Skeletal muscle cell (primary cell): Measurements from ENCODE around the gene TUBD1.
A peak's percentile ranks its signal among the peaks of the same experiment; 100 is the strongest.
"Not testable (repeated sequence)": the region's sequence is repeated elsewhere in the genome, so short reads cannot be mapped to it uniquely, and the experiment has no call there.

ENCODE experiments used
- DNase-seq: peaks from one replicate; pipeline ENCODE4 v3.0.0-alpha.2; 2010; ENCODE audit warnings: low read depth
- H3K4me3 ChIP-seq: 2 replicates; pipeline ENCODE4 v1.5.1; 2011; ENCODE audit warnings: low read depth, mild to moderate bottlenecking, control low read depth, low read length, moderate library complexity

TUBD1 gene

DNA sequence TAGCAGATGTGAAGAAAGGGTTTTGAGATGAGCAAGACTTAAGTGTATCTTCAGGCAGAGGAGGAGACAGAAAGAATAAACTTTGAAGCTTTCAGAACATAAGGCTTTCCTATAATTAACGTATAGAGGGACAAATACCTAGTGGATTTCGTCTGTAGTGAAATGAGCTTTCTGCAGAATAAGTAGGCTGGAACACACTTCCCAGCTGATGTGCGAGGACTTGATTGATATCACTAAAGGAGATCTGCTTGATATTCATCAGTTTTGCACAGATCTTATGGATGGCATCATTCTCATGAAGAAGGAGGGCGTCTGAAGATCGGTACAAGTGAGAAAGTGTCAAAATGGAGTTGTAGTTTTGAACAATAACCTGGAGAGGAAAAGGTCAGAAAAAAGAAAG, 14.8 kb downstream of the TUBD1 start:
- no peak for DNase-seq

DNA sequence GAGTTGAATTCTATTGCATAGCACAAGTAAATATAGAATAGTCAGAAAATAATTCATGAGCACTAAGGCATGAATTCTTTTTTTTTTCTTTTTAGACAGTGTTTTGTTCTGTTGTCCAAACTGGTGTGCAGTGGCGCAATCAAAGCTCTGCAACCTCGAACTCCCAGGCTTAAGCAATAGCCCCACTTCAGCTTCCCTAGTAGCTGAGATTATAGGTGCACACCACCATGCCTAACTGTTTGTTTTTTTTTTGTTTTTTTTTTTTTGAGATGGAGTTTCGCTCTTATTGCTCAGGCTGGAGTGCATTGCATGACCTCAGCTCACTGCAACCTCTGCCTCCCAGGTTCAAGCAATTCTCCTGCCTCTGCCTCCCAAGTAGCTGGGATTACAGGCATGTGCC, 16.6 kb downstream of the TUBD1 start:
- no peak for DNase-seq
- no peak overlapping the region for H3K4me3 ChIP-seq

More for the DNA sequence above, 14.8 kb downstream of the TUBD1 start:
- H3K4me3 ChIP-seq: no peak overlapping the region

DNA sequence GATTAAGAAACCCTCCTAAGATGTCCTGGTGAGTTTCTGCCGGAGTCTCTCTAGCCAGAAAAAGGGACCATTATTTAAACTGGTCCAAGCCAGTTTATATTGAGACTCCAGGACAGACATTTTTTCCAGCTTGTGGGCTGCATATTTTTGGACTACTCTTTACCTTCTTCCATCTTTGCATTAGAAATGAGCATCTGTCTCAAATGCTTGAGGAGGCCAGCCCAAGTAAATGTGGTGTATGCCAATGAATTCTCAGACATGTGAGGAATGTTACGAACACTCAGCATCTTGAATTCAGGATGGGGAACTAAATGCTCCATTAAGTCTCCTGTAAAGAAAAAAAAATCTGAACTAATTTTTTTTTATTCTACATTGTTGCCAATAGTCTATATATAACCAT, 18.4 kb downstream of the TUBD1 start:
- no peak overlapping the region for H3K4me3 ChIP-seq

DNA sequence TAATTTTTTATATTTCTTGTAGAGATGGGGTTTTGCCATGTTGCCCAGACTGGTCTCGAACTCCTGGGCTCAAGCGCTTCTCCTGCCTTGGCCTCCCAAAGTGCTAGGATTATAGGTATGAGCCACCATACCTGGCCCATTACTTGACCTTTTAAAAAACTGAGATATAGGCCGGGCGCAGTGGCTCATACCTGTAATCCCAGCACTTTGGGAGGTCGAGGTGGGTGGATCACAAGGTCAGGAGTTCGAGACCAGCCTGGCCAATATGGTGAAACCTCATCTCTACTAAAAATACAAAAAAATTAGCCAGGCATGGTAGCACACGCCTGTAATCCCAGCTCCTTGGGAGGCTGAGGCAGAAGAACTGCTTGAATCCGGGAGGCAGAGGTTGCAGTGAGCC, 19.3 kb downstream of the TUBD1 start:
- H3K4me3 ChIP-seq, DNase-seq: not testable (repeated sequence)

More for the DNA sequence above, 18.4 kb downstream of the TUBD1 start:
- DNase-seq: no peak

DNA sequence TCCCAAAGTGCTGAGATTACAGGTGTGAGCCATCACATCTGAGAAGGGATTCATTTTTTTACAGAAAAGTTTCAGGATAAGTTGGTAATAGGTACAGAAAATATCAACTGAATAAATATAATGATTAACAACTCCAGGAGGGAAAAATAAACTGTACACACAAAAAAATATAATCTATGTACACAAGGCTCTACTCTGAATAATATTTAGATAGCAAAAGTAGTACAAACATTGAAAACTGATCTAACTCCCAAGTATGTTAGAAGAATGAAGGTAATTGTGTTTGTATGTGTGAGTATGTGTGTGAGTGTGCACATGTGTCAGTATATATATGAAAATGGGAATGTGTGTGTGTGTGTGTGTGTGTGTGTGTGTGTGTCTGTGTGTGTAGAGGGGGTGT, 20.4 kb downstream of the TUBD1 start:
- DNase-seq: no peak
- H3K4me3 ChIP-seq: no peak overlapping the region

DNA sequence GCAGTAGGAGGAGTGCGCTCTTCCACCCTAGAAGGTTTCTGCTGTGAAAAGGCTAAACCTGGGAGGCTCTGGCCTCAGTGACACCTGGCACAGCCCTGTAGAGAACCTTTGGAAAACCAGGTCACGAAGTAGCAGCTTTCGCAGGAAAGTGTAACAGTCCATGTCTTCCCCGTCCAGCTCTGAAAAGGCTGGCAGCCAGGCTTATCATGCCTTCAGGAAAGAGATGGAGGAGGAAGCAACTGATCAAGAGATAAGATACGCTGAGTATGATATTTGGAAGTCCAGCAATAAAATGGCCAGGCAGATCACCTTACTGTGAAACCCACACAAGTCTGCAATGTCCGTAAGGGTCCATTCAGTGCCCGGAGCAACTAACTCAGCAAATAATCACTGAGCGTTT, 22.3 kb downstream of the TUBD1 start:
- no peak for DNase-seq
- H3K4me3 ChIP-seq: no peak overlapping the region

DNA sequence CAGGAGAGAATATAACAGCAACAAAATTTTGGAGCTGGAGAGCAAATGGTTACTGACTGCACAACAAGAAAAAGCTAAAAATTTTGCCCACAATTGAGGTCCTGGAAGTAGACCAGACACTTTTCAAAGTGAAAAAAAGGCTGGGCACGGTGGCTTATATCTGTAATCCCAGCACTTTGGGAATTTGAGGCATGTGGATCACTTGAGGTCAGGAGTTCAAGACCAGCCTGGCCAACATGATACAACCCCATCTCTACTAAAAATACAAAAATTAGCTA, 22.9 kb downstream of the TUBD1 start:
- no peak overlapping the region for H3K4me3 ChIP-seq
- no peak for DNase-seq

DNA sequence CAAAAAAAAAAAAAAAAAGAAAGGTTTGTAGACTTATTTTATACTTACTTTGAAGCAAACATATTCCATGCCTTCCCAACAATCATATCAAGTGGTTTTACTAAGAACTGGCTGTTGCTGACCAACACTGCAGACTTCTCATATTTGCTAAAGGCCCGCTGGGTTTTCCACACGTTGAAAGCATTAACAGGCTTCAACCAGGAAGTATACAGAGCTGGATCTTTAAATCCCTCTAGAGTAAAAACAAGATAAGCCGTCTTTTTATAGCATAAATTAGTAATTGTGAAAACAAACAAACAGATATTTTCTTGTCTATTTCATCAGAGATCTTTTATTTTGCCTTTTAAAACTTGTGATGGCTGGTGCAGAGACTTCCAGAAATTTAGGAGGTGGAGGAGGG, 29.1 kb downstream of the TUBD1 start:
- no peak overlapping the region for H3K4me3 ChIP-seq
- DNase-seq: no peak

DNA sequence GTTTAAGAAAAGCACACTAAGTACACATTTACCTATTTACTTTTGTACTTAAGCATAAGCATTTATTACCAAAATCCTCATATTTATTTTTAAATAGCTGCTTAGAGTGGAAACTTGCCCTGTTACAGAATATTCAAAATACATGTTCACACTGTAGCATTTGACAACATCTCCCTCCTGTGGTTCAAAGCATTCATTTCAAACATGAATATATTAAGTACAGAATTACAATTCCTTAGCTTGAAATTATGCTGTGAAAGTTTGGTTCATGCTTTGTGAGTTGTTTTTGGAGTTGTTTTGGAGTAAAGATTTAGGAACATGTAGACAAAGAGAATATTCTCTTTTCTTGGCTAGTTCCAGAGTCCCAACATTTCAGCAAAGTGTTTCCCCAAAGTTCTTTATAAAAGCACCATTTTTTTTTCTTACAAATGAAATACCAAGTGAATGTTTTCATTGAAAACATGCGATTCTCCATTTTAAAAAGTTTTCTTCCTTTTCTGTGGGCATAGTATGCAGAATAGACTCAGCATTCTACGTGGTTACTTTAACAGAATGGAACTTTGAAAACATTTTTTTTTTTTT, 33.2 kb downstream of the TUBD1 start:
- no peak overlapping the region for H3K4me3 ChIP-seq
- no peak for DNase-seq

DNA sequence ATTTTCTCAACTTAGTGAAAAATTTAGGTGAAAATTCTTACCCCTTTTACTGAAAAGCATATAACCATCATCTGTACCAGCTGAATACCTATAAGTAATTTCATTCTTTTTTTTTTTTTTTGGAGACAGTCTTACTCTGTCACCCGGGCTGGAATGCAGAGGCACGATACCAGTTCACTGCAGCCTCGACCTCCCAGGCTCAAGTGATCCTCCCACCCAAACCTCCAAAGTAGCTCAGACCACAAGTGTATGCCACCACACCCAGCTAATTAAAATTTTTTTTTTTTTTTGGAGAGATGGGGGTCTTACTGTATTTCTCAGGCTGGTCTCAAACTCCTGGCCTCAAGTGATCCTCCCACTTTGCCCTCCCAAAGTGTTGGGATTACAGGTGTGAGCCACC, 33.8 kb downstream of the TUBD1 start:
- no peak overlapping the region for H3K4me3 ChIP-seq
- DNase-seq: no peak

DNA sequence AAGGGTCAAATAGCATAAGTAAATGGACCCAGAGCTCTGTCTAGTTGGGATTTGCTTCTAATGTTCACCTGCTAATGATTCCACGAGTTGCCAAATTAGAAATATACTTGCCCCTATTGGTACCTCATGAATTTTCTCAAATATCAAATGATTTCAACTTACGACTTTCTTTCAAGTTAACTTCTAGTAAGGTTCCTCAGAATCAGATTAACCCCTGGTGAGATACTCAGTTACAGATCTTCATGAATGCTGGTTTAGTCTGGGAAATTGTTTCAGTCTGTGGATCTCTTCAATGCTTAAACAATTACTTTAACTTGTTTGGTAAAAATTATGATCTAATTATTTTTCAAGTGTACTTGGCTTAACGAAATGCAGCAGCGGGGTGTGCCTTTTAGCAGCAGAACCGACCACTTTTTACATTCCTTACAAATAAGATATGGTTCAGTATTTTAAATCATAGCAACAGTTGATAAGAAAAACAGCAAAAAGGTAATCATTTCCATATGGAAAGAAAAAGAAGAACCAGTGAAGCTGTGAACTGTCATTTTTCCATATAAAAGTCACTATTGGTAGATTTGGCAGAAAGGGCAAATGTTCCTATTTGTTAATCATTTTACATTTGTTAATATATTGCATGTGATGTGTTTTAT, 34.5 kb downstream of the TUBD1 start:
- DNase-seq: no peak
- no peak overlapping the region for H3K4me3 ChIP-seq

DNA sequence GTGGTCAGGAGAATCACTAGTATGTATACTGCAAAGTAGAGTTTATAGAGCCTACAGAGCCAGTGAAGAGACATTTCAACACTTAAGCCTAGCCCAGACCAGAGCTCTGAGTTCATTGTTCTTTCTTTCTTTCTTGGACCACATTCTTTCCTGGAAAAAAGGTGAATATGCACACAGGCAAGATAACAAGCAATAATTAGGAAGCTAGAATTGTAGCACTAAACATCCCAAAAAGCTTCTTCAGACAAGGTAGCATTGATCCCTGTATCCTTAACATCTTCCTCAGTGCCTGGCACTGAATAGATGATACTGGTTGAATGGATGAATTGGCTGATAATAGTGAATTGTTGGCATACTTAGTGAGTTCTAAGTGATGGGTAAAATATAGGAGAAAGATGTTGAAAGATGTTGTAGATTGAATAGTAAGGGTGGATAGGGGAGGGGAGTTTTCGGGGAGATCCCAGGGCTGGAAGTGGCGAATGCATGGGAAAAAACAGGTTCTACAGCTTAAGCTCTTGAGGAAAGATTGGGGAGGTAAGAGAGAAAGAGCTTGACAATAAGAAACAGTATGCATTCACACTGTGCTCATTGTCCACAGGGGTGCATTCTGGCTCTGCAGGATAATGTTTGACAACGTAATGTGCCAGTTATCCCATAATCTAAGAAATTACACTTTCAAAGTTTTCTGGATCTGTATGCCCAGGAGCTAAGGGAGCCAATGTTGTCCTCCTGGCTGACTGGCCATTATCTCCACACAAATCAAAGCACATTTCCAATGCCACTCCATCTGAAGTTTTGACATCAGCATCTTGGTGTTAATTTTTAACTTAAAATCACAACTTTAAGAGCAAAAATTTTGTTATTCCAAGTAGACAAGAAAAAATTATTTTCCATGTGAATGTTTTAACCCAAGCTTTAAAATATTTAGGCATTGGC, 35.6 kb downstream of the TUBD1 start:
- H3K4me3 ChIP-seq: no peak overlapping the region

DNA sequence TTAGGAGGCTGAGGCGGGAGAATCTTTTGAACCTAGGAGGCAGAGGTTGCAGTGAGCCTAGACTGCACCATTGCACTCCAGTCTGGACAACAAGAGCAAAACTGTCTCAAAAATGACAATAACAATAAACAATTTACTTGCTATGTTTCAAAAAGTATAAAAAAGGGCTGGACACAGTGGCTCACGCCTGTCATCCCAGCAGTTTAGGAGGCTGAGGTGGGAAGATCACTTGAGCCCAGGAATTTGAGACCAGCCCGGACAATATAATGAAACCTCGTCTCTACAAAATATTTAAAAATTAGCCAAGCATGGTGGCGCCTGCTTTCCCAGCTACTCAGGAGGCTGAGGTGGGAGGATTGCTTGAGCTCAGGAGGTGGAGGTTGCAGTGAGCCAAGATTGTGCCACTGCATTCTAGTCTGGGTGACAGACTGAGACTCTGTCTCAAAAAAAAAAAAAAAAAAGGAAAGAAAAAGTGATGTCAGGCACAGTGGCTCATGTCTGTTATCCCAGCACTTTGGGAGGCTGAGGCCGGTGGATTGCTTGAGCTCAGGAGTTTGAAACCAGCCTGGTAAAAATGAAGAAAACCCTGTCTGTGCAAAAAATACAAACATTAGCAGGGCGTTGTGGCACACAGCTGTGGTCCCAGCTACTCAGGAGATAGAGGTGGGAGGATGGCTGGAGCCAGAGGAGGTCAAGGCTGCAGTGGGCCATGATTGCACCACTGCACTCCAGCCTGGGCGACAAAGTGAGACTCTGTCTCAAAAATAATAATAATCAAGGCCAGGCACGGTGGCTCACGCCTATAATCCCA, 38.6 kb downstream of the TUBD1 start:
- DNase-seq, H3K4me3 ChIP-seq: not testable (repeated sequence)

More for the DNA sequence above, 35.6 kb downstream of the TUBD1 start:
- no peak for DNase-seq

DNA sequence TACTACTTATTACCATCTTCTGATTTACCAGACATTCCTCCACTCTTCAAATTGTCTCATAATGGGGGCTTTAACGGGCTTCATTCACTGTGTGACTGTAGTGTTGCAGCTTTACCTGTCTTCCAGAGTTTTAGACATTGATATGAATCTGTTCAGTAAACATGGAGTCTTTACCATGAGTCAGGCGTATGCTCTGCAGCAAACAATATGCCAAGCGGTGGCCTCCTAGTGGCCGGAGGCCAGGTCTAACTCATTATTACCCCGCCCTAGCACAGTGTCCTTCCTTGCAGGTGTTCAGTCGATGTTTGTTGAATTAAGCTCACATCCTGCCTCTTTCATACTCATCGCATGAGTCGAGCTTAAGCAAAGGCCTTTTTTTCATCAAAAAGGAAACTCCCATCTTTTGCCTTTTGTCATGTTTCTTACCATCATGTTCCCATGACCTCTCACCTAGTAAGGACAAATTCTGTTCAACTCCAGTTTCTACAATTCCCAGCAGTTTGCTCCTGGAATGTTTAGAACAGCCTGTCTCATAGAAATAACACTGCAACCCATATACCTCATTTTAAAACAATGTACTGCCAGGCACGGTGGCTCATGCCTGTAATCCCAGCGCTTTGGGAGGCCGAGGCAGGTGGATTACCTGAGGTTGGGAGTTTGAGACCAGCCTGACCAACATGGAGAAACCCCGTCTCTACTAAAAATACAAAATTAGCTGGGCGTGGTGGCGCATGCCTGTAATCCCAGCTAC, 39.4 kb downstream of the TUBD1 start:
- H3K4me3 ChIP-seq: no peak overlapping the region
- peak; percentile 82 for DNase-seq

DNA sequence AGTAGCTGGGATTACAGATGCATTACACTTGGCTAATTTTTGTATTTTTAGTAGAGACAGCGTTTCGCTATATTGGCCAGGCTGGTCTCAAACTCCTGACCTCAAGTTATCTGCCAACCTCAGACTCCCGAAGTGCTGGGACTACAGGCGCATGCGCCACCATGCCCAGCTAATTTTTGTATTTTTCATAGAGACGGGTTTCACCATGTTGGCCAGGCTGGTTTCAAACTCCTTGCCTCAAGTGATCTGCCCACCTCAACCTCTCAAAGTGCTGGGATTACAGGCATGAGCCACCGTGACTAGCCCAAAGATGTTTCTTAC, 39.9 kb downstream of the TUBD1 start:
- not testable (repeated sequence) for DNase-seq, H3K4me3 ChIP-seq

DNA sequence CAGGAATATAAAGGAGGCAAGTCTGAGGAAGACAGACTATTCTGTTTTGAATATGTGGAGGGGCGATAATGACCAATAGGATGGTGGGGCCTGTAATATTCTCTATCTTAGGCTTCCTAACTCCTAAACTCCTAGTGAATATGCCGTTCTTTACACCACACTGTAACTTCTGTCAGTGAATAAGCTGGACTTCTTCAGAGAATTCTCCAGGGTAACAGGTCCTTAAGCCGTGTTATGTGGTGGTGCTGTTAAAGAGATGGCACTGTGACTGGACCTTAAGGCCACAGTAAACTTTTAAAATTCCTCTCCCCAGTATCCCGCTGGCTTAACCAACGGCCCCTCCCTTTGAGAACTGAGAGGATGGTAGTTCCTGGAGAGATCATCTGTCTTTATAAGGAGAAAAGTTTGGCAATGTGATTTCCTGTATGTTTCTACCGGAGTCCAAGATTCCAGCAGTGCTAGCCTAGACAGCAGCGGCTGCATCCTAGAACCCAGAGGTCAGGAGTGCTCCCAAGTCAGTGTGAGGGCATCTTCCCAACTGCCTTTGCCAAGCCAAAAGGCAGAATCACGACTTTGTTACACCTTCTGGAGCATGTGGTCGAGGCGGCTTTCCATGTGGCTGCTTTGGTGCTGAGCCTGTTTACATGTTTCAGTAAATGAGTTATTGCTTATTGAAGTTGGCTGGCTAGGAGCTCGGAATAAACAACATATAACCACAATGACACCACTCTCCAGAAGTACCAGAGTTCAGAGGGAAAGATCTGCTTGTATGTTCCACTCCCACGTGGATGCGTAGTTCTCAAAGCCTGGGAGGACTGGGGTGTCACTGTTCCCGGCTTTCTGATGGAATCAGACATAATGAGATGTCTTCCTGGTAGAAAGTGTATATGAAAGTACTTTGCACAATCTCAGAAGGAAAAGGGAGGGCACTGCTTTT, 41.0 kb downstream of the TUBD1 start:
- peak; percentile 67 for DNase-seq
- H3K4me3 ChIP-seq: no peak overlapping the region

DNA sequence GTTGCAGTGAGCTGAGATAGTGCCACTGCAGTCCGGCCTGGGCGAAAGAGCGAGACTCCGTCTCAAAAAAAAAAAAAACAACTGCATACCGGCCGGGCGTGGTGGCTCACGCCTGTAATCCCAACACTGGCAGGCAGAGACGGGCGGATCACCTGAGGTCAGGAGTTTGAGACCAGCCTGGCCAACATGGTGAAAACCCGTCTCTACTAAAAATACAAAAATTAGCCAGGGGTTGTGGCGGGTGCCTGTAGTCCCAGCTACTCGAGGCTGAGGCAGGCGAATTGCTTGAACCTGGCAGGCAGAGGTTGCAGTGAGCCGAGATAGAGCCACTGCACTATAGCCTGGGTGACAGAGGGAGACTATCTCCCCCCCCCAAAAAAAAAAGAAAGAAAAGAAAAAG, 42.4 kb downstream of the TUBD1 start:
- H3K4me3 ChIP-seq, DNase-seq: not testable (repeated sequence)

DNA sequence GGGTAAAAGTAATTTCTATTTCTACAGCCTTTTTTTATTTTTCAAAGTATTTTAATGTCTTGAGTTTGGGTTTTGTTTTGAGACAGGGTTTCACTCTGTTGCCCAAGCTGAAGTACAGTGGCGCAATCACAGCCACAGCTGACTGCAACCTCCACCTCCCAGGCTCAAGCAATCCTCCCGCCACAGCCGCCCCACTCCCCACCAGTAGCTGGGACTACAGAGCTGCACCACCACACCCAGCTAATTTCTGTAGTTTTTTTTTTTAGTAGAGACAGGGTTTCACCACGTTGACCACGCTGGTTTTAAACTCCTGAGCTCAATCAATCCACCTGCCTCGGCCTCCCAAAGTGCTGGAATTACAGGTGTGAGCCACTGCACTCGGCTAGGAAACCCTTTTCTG, 44.0 kb downstream of the TUBD1 start:
- peak; percentile 80 for DNase-seq
- no peak overlapping the region for H3K4me3 ChIP-seq

DNA sequence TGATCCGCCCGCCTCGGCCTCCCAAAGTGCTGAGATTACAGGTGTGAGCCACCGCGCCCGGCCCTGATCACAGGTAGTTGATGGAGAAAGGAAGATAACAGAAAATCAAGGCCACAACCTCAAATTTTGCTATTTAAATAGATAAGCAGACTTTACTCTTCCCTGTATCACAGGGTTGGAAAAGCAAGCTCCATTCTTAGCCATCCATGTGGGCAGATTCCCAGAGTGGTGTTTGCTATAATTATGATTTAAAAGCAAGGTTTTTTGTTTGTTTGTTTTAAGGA, 44.4 kb downstream of the TUBD1 start:
- DNase-seq: no peak
- H3K4me3 ChIP-seq: no peak overlapping the region
